Measurements from ENCODE around the gene DLEC1. TPM values are rescaled to one million over a fixed set of nuclear protein-coding genes. Genes with fewer than 3 reads are reported as not detected.

The DLEC1 gene
- polyA plus RNA-seq, 1 experiment: 0.04 TPM

GRCh38 chr3:37993820-37994638 is 45.0 kb upstream of the DLEC1 start:
- CTCF ChIA-PET: no interaction called here
- DNase-seq (ENCODE audit: low read depth, low spot score): no peak
- POLR2A ChIA-PET: interaction anchor here (0.6 to 1.0 kb wide), 4 partner anchors 14 to 142 kb away, joined by 3 to 9 read pairs (median 4); no protein-coding TSS in a partner anchor
- Histone ChIP-seq H3K4me3 (ENCODE audit: low read depth, low read length) (peak overlapping the region; percentile 67), H3K9me3 (ENCODE audit: control insufficient read depth, insufficient read depth, low read length) (no peaks in the 10 kb centered on the region; the same call in 1 of the 2 replicates), H3K27me3 (ENCODE audit: control insufficient read depth, insufficient read depth, low read length) (peaks cover 4% of the 10 kb centered on the region), H3K27ac (ENCODE audit: low read depth, low read length) (peak overlapping the region; percentile 85)
- 0 out of 2 replicates have a peak, but pooled peaks have one; percentile 7 for TF ChIP-seq CTCF (IDR thresholded peaks at IDR 0.05; ENCODE audit: low read depth, low read length)

- ChIA-PET CTCF (no interaction called here), POLR2A (interaction anchor here (0.6 to 1.0 kb wide), 4 partner anchors 15 to 143 kb away, joined by 3 to 9 read pairs (median 4); no protein-coding TSS in a partner anchor)
- Histone ChIP-seq H3K4me3 (ENCODE audit: low read depth, low read length) (peak overlapping the region; percentile 67), H3K27ac (ENCODE audit: low read depth, low read length) (no peak overlapping the region), H3K9me3 (ENCODE audit: control insufficient read depth, insufficient read depth, low read length) (no peaks in the 10 kb centered on the region; the same call in 1 of the 2 replicates), H3K27me3 (ENCODE audit: control insufficient read depth, insufficient read depth, low read length) (peaks cover 4% of the 10 kb centered on the region)
- no peak for DNase-seq (ENCODE audit: low read depth, low spot score)
- no peak for TF ChIP-seq CTCF (IDR thresholded peaks at IDR 0.05; ENCODE audit: low read depth, low read length)
Measured at GRCh38 chr3:37994639-37994972, 44.4 kb upstream of the DLEC1 start.

GRCh38 chr3:37995652-37996641 is 43.1 kb upstream of the DLEC1 start:
- DNase-seq (ENCODE audit: low read depth, low spot score): no peak
- TF ChIP-seq CTCF (IDR thresholded peaks at IDR 0.05; ENCODE audit: low read depth, low read length): no peak
- CTCF ChIA-PET: interaction anchor here (0.6 to 1.9 kb wide), 33 partner anchors 8 to 185 kb away, joined by 3 to 20 read pairs (median 4); no protein-coding TSS in a partner anchor
- H3K27ac ChIP-seq (ENCODE audit: low read depth, low read length): no peak overlapping the region
- H3K27me3 ChIP-seq (ENCODE audit: control insufficient read depth, insufficient read depth, low read length): peaks cover 4% of the 10 kb centered on the region
- no peaks in the 10 kb centered on the region; the same call in 1 of the 2 replicates for H3K9me3 ChIP-seq (ENCODE audit: control insufficient read depth, insufficient read depth, low read length)
- no peak overlapping the region for H3K4me3 ChIP-seq (ENCODE audit: low read depth, low read length)
- POLR2A ChIA-PET: interaction anchor here (1.1 to 1.2 kb wide), 2 partner anchors 22 to 140 kb away, joined by 3 to 4 read pairs; no protein-coding TSS in a partner anchor

GRCh38 chr3:37996785-37997301 is 42.2 kb upstream of the DLEC1 start:
- no peak overlapping the region for H3K27ac ChIP-seq (ENCODE audit: low read depth, low read length)
- peaks cover 1% of the 10 kb centered on the region for H3K27me3 ChIP-seq (ENCODE audit: control insufficient read depth, insufficient read depth, low read length)
- no peaks in the 10 kb centered on the region; the same call in 1 of the 2 replicates for H3K9me3 ChIP-seq (ENCODE audit: control insufficient read depth, insufficient read depth, low read length)
- H3K4me3 ChIP-seq (ENCODE audit: low read depth, low read length): no peak overlapping the region
- peak; percentile 87 for TF ChIP-seq CTCF (IDR thresholded peaks at IDR 0.05; ENCODE audit: low read depth, low read length)
- POLR2A ChIA-PET: interaction anchor here (1.1 to 1.2 kb wide), 2 partner anchors 23 to 141 kb away, joined by 3 to 4 read pairs; no protein-coding TSS in a partner anchor
- CTCF ChIA-PET: interaction anchor here (0.6 to 1.9 kb wide), 34 partner anchors 8 to 186 kb away, joined by 3 to 20 read pairs (median 4); no protein-coding TSS in a partner anchor
- peak; percentile 55 for DNase-seq (ENCODE audit: low read depth, low spot score)
